GM12878 (cell line): ENCODE measurements around the gene CCDC85B. TPM values are rescaled to one million over a fixed set of nuclear protein-coding genes. Genes with fewer than 3 reads are reported as not detected.

ENCODE experiments used
- BACH1 ChIP-seq: fragments of 450-650 bp; IDR thresholded peaks from 2 replicates; pipeline ENCODE4 v1.6.1; 2017; ENCODE audit warnings: mild to moderate bottlenecking, borderline replicate concordance
- CHD4 ChIP-seq: fragments of 200-600 bp; sonication (generic); IDR thresholded peaks from 2 replicates; pipeline ENCODE4 v1.6.1; 2016; ENCODE audit warnings: mild to moderate bottlenecking
- CREB1 ChIP-seq: IDR thresholded peaks from 2 replicates; pipeline ENCODE4 v1.6.1; 2012; ENCODE audit warnings: low read depth, mild to moderate bottlenecking, inconsistent platforms
- FOXM1 ChIP-seq: IDR thresholded peaks from 2 replicates; pipeline ENCODE4 v1.6.1; 2012; ENCODE audit warnings: low read depth, mild to moderate bottlenecking, inconsistent platforms, low read length, moderate library complexity
- NR2C1 ChIP-seq: fragments of 450-650 bp; IDR thresholded peaks from 2 replicates; pipeline ENCODE4 v1.6.1; 2017; ENCODE audit warnings: antibody characterized with exemption, mild to moderate bottlenecking, moderate library complexity
- PML ChIP-seq: IDR thresholded peaks from 2 replicates; pipeline ENCODE4 v1.6.1; 2012; ENCODE audit warnings: low read length, inconsistent platforms
- POLR2AphosphoS5 ChIP-seq: IDR thresholded peaks from 2 replicates; pipeline ENCODE4 v1.6.1; 2011; ENCODE audit warnings: mild to moderate bottlenecking, low read length, inconsistent platforms
- RELA ChIP-seq: fragments of 450-650 bp; IDR thresholded peaks from 2 replicates; pipeline ENCODE4 v1.8.0; 2014; ENCODE audit warnings: borderline replicate concordance; ENCODE audit not compliant: partially characterized antibody
- RUNX3 ChIP-seq: IDR thresholded peaks from 2 replicates; pipeline ENCODE4 v1.6.1; 2012; ENCODE audit warnings: low read length, inconsistent platforms
- SIN3A ChIP-seq: IDR thresholded peaks from 2 replicates; pipeline ENCODE4 v1.6.1; 2012; ENCODE audit warnings: low read depth, low read length, improper control_type of control experiment
- SPI1 ChIP-seq: IDR thresholded peaks from 2 replicates; pipeline ENCODE4 v1.6.1; 2011; ENCODE audit warnings: low read depth, mild to moderate bottlenecking, low read length, moderate library complexity, borderline replicate concordance; ENCODE audit not compliant: insufficient read depth
- YY1 ChIP-seq: IDR thresholded peaks from 2 replicates; pipeline ENCODE4 v1.6.1; 2011; ENCODE audit warnings: low read depth, mild to moderate bottlenecking, low read length
- ZNF207 ChIP-seq: fragments of 450-650 bp; IDR thresholded peaks from 2 replicates; pipeline ENCODE4 v1.6.1; 2014; ENCODE audit warnings: antibody characterized with exemption, mild to moderate bottlenecking, borderline replicate concordance
- ZNF384 ChIP-seq: IDR thresholded peaks from 2 replicates; pipeline ENCODE4 v1.6.1; 2012; ENCODE audit warnings: low read depth, mild to moderate bottlenecking, low read length, improper control_type of control experiment, borderline replicate concordance
- polyA plus RNA-seq, 11 experiments: library from polyadenylated mRNA; depleted of rRNA in 4 of 11; unstranded in 6 of 11; stranded (reverse) in 5 of 11; fragments of >200 nt; fragmentation: Nextera tagmentation in 4 of 11; fragmentation: Illumina TruSeq in 1 of 11; extraction: Ambion mirVana in 4 of 11; extraction: Trizol in 1 of 11; gene quantifications; 1 replicate in 1 of 11; 2 replicates in 10 of 11; pipeline versions ENCODE4 v1.2.1 to v1.2.3, GENCODE V29; 2011 to 2016; ENCODE audit warnings: inconsistent platforms in 2 of 11, missing spikeins in 2 of 11, low read depth in 1 of 11
- total RNA-seq, 4 experiments: library from RNA; depleted of rRNA in 3 of 4; stranded (reverse); fragments of >200 nt in 3 of 4; fragmentation: Illumina TruSeq in 1 of 4; extraction: Trizol in 1 of 4; gene quantifications; 2 replicates each; pipeline versions ENCODE4 v1.2.1 to v1.2.3, GENCODE V29; 2013 to 2021
- TF ChIP-seq, protein P1 (sequence below): IDR thresholded peaks from 2 replicates; pipeline ENCODE4 v1.6.1; 2011; ENCODE audit warnings: mild to moderate bottlenecking, low read depth, low read length, moderate library complexity; ENCODE audit not compliant: insufficient replicate concordance
- TF ChIP-seq, protein P2 (sequence below), 3 experiments: IDR thresholded peaks in 2 of 3; conservative IDR thresholded peaks in 1 of 3; 2 replicates each; pipeline ENCODE4 v1.5.1; 2011; ENCODE audit warnings: low read depth in 3 of 3, low read length in 3 of 3, mild to moderate bottlenecking in 3 of 3, control low read depth in 2 of 3, moderate library complexity in 2 of 3, inconsistent platforms in 1 of 3, mixed read lengths in 1 of 3; ENCODE audit not compliant: control insufficient read depth in 2 of 3, insufficient read depth in 1 of 3; ENCODE audit errors: extremely low read depth in 1 of 3
- TF ChIP-seq, protein P3 (sequence below): IDR thresholded peaks from 2 replicates; pipeline ENCODE4 v1.6.1; 2012; ENCODE audit warnings: mild to moderate bottlenecking, low read depth, low read length
- TF ChIP-seq, protein P4 (sequence below): IDR thresholded peaks from 2 replicates; pipeline ENCODE4 v1.6.1; 2012; ENCODE audit warnings: low read length, inconsistent platforms

The CCDC85B gene
- total and polyA plus RNA-seq, 10 of the 15 experiments (the other 5 are each of a cell fraction or from before 2014, with no cell fraction given): 0.32 to 114 (median 49.5) TPM

DNA sequence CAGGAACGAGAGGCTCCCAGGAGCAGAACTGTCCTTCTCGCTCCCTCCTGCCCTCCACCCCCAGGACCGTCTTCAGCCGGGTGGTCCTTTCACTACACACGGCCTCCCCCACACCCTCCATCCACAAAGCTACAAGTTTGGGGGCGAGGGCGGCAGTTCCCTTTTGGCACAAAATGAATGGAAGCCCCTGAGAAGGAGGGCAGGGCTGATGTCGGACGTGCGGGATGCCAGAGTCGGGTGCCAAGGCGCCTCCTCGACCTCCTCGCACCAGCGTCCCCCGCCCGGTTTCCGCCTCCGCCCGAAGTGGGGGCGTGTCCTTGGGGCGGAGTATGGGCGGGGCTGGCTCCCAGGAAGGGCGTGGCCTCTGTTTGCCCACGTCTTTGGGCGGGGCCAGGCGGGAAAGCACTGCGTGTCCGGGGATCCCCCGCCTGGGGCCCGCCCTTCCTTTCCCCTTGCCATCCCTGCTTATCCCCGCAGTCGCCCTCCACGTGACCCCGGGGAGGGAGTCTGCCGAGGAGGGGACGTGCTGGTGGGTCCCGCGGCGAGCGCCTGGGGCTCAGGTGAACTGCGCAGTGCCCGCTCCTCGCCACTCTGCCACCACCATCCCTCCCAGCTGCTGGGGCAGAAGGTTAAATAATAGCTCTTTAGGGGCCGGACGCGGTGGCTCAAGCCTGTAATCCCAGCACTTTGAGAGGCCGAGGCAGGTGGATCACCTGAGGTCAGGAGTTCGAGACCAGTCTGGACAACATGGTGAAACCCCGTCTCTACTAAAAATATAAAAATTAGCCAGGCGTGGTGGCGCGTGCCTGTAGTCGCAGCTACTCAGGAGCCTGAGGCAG, 16.9 kb upstream of the CCDC85B start (continued):
- TF ChIP-seq, protein P1, sequence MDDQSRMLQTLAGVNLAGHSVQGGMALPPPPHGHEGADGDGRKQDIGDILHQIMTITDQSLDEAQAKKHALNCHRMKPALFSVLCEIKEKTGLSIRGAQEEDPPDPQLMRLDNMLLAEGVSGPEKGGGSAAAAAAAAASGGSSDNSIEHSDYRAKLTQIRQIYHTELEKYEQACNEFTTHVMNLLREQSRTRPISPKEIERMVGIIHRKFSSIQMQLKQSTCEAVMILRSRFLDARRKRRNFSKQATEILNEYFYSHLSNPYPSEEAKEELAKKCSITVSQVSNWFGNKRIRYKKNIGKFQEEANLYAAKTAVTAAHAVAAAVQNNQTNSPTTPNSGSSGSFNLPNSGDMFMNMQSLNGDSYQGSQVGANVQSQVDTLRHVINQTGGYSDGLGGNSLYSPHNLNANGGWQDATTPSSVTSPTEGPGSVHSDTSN: no peak
- TF ChIP-seq SIN3A (peak; percentile 42; the same call in 1 of the 2 replicates), FOXM1 (no peak), CREB1 (peak; percentile 79), POLR2AphosphoS5 (peak; percentile 39; the same call in 1 of the 2 replicates), SPI1 (no peak), RUNX3 (no peak), RELA (peak; percentile 70), BACH1 (peak; percentile 58; the same call in 1 of the 2 replicates), PML (0 out of 2 replicates have a peak, but pooled peaks have one; percentile 29), ZNF207 (peak; percentile 64), CHD4 (0 out of 2 replicates have a peak, but pooled peaks have one; percentile 64), NR2C1 (no peak; the same call in 1 of the 2 replicates), ZNF384 (no peak), YY1 (no peak)
- TF ChIP-seq, protein P2, sequence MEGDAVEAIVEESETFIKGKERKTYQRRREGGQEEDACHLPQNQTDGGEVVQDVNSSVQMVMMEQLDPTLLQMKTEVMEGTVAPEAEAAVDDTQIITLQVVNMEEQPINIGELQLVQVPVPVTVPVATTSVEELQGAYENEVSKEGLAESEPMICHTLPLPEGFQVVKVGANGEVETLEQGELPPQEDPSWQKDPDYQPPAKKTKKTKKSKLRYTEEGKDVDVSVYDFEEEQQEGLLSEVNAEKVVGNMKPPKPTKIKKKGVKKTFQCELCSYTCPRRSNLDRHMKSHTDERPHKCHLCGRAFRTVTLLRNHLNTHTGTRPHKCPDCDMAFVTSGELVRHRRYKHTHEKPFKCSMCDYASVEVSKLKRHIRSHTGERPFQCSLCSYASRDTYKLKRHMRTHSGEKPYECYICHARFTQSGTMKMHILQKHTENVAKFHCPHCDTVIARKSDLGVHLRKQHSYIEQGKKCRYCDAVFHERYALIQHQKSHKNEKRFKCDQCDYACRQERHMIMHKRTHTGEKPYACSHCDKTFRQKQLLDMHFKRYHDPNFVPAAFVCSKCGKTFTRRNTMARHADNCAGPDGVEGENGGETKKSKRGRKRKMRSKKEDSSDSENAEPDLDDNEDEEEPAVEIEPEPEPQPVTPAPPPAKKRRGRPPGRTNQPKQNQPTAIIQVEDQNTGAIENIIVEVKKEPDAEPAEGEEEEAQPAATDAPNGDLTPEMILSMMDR (IDR thresholded peaks at IDR 0.05 in 2 of 3, conservative IDR thresholded peaks at IDR 0.05 in 1 of 3; ENCODE audit: control insufficient read depth in 2 of 3, extremely low read depth in 1 of 3, insufficient read depth in 1 of 3, low read depth in 3 of 3, low read length in 3 of 3): no peak
- TF ChIP-seq, protein P3, sequence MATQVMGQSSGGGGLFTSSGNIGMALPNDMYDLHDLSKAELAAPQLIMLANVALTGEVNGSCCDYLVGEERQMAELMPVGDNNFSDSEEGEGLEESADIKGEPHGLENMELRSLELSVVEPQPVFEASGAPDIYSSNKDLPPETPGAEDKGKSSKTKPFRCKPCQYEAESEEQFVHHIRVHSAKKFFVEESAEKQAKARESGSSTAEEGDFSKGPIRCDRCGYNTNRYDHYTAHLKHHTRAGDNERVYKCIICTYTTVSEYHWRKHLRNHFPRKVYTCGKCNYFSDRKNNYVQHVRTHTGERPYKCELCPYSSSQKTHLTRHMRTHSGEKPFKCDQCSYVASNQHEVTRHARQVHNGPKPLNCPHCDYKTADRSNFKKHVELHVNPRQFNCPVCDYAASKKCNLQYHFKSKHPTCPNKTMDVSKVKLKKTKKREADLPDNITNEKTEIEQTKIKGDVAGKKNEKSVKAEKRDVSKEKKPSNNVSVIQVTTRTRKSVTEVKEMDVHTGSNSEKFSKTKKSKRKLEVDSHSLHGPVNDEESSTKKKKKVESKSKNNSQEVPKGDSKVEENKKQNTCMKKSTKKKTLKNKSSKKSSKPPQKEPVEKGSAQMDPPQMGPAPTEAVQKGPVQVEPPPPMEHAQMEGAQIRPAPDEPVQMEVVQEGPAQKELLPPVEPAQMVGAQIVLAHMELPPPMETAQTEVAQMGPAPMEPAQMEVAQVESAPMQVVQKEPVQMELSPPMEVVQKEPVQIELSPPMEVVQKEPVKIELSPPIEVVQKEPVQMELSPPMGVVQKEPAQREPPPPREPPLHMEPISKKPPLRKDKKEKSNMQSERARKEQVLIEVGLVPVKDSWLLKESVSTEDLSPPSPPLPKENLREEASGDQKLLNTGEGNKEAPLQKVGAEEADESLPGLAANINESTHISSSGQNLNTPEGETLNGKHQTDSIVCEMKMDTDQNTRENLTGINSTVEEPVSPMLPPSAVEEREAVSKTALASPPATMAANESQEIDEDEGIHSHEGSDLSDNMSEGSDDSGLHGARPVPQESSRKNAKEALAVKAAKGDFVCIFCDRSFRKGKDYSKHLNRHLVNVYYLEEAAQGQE: no peak
- TF ChIP-seq, protein P4, sequence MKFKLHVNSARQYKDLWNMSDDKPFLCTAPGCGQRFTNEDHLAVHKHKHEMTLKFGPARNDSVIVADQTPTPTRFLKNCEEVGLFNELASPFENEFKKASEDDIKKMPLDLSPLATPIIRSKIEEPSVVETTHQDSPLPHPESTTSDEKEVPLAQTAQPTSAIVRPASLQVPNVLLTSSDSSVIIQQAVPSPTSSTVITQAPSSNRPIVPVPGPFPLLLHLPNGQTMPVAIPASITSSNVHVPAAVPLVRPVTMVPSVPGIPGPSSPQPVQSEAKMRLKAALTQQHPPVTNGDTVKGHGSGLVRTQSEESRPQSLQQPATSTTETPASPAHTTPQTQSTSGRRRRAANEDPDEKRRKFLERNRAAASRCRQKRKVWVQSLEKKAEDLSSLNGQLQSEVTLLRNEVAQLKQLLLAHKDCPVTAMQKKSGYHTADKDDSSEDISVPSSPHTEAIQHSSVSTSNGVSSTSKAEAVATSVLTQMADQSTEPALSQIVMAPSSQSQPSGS: no peak
